ENCODE results near the gene DYSF.

DYSF gene

GRCh38 chr2:71609029-71609428 lies 155.7 kb downstream of the DYSF start:
- Histone ChIP-seq H3K27me3 (ENCODE audit: insufficient read depth, low read length) (peaks cover 26% of the 10 kb centered on the region), H3K27ac (ENCODE audit: low read depth, low read length) (no peak overlapping the region), H3K79me2 (ENCODE audit: control insufficient read depth, insufficient read depth, low read length, unreplicated experiment) (no peaks in the 10 kb centered on the region), H3K4me3 (ENCODE audit: low read depth, low read length) (no peak overlapping the region), H2AFZ (ENCODE audit: low read length, unreplicated experiment) (no peak overlapping the region), H3K4me1 (ENCODE audit: control insufficient read depth, insufficient read depth, low read length, unreplicated experiment) (no peaks in the 10 kb centered on the region), H3K36me3 (ENCODE audit: insufficient read depth, low read length) (no peaks in the 10 kb centered on the region)

GRCh38 chr2:71609441-71609840 lies 156.1 kb downstream of the DYSF start:
- H3K36me3 ChIP-seq (ENCODE audit: insufficient read depth, low read length) = no peaks in the 10 kb centered on the region
- H3K4me1 ChIP-seq (ENCODE audit: control insufficient read depth, insufficient read depth, low read length, unreplicated experiment) = no peaks in the 10 kb centered on the region
- H2AFZ ChIP-seq (ENCODE audit: low read length, unreplicated experiment) = no peak overlapping the region
- H3K79me2 ChIP-seq (ENCODE audit: control insufficient read depth, insufficient read depth, low read length, unreplicated experiment) = no peaks in the 10 kb centered on the region
- no peak overlapping the region for H3K4me3 ChIP-seq (ENCODE audit: low read depth, low read length)
- peaks cover 24% of the 10 kb centered on the region for H3K27me3 ChIP-seq (ENCODE audit: insufficient read depth, low read length)
- H3K27ac ChIP-seq (ENCODE audit: low read depth, low read length) = no peak overlapping the region

GRCh38 chr2:71609958-71610357 lies 156.6 kb downstream of the DYSF start:
- Histone ChIP-seq H3K27me3 (ENCODE audit: insufficient read depth, low read length) (peaks cover 24% of the 10 kb centered on the region), H3K27ac (ENCODE audit: low read depth, low read length) (no peak overlapping the region), H3K79me2 (ENCODE audit: control insufficient read depth, insufficient read depth, low read length, unreplicated experiment) (no peaks in the 10 kb centered on the region), H3K4me1 (ENCODE audit: control insufficient read depth, insufficient read depth, low read length, unreplicated experiment) (no peaks in the 10 kb centered on the region), H3K36me3 (ENCODE audit: insufficient read depth, low read length) (no peaks in the 10 kb centered on the region), H2AFZ (ENCODE audit: low read length, unreplicated experiment) (no peak overlapping the region), H3K4me3 (ENCODE audit: low read depth, low read length) (no peak overlapping the region)

- Histone ChIP-seq H3K79me2 (ENCODE audit: control insufficient read depth, insufficient read depth, low read length, unreplicated experiment) (no peaks in the 10 kb centered on the region), H3K36me3 (ENCODE audit: insufficient read depth, low read length) (no peaks in the 10 kb centered on the region)
These were observed 157.3 kb downstream of the DYSF start for GRCh38 chr2:71610671-71611070.

GRCh38 chr2:71611247-71611646 lies 157.9 kb downstream of the DYSF start:
- Histone ChIP-seq H2AFZ (ENCODE audit: low read length, unreplicated experiment) (no peak overlapping the region), H3K79me2 (ENCODE audit: control insufficient read depth, insufficient read depth, low read length, unreplicated experiment) (no peaks in the 10 kb centered on the region), H3K4me1 (ENCODE audit: control insufficient read depth, insufficient read depth, low read length, unreplicated experiment) (no peaks in the 10 kb centered on the region), H3K4me3 (ENCODE audit: low read depth, low read length) (no peak overlapping the region), H3K27me3 (ENCODE audit: insufficient read depth, low read length) (peaks cover 13% of the 10 kb centered on the region; the same call in 1 of the 2 replicates), H3K27ac (ENCODE audit: low read depth, low read length) (no peak overlapping the region), H3K36me3 (ENCODE audit: insufficient read depth, low read length) (no peaks in the 10 kb centered on the region)

More at GRCh38 chr2:71610671-71611070, 157.3 kb downstream of the DYSF start:
- Histone ChIP-seq H3K4me3 (ENCODE audit: low read depth, low read length) (no peak overlapping the region), H3K27ac (ENCODE audit: low read depth, low read length) (no peak overlapping the region), H3K4me1 (ENCODE audit: control insufficient read depth, insufficient read depth, low read length, unreplicated experiment) (no peaks in the 10 kb centered on the region), H2AFZ (ENCODE audit: low read length, unreplicated experiment) (no peak overlapping the region), H3K27me3 (ENCODE audit: insufficient read depth, low read length) (peaks cover 18% of the 10 kb centered on the region; the same call in 1 of the 2 replicates)

- H3K27me3 ChIP-seq (ENCODE audit: insufficient read depth, low read length) = peaks cover 8% of the 10 kb centered on the region; the same call in 1 of the 2 replicates
- no peaks in the 10 kb centered on the region for H3K4me1 ChIP-seq (ENCODE audit: control insufficient read depth, insufficient read depth, low read length, unreplicated experiment)
- H3K79me2 ChIP-seq (ENCODE audit: control insufficient read depth, insufficient read depth, low read length, unreplicated experiment) = no peaks in the 10 kb centered on the region
- no peak overlapping the region for H2AFZ ChIP-seq (ENCODE audit: low read length, unreplicated experiment)
- no peak overlapping the region for H3K4me3 ChIP-seq (ENCODE audit: low read depth, low read length)
- H3K27ac ChIP-seq (ENCODE audit: low read depth, low read length) = no peak overlapping the region
- no peaks in the 10 kb centered on the region for H3K36me3 ChIP-seq (ENCODE audit: insufficient read depth, low read length)
These were observed 158.6 kb downstream of the DYSF start for GRCh38 chr2:71611781-71612527.

GRCh38 chr2:71612581-71613402 lies 159.4 kb downstream of the DYSF start:
- H3K4me3 ChIP-seq (ENCODE audit: low read depth, low read length) = no peak overlapping the region
- H3K4me1 ChIP-seq (ENCODE audit: control insufficient read depth, insufficient read depth, low read length, unreplicated experiment) = no peaks in the 10 kb centered on the region
- H3K27ac ChIP-seq (ENCODE audit: low read depth, low read length) = no peak overlapping the region
- H3K79me2 ChIP-seq (ENCODE audit: control insufficient read depth, insufficient read depth, low read length, unreplicated experiment) = no peaks in the 10 kb centered on the region
- H3K27me3 ChIP-seq (ENCODE audit: insufficient read depth, low read length) = 0 out of 2 replicates have a peak, but pooled peaks cover 2% of the 10 kb centered on the region
- H2AFZ ChIP-seq (ENCODE audit: low read length, unreplicated experiment) = no peak overlapping the region
- no peaks in the 10 kb centered on the region for H3K36me3 ChIP-seq (ENCODE audit: insufficient read depth, low read length)

GRCh38 chr2:71613403-71613952 lies 160.1 kb downstream of the DYSF start:
- H3K79me2 ChIP-seq (ENCODE audit: control insufficient read depth, insufficient read depth, low read length, unreplicated experiment) = no peaks in the 10 kb centered on the region
- no peak overlapping the region for H2AFZ ChIP-seq (ENCODE audit: low read length, unreplicated experiment)
- no peaks in the 10 kb centered on the region for H3K4me1 ChIP-seq (ENCODE audit: control insufficient read depth, insufficient read depth, low read length, unreplicated experiment)
- no peaks in the 10 kb centered on the region for H3K27me3 ChIP-seq (ENCODE audit: insufficient read depth, low read length)
- H3K36me3 ChIP-seq (ENCODE audit: insufficient read depth, low read length) = no peaks in the 10 kb centered on the region
- no peak overlapping the region for H3K27ac ChIP-seq (ENCODE audit: low read depth, low read length)
- no peak overlapping the region for H3K4me3 ChIP-seq (ENCODE audit: low read depth, low read length)

GRCh38 chr2:71613953-71614925 lies 160.9 kb downstream of the DYSF start:
- Histone ChIP-seq H3K79me2 (ENCODE audit: control insufficient read depth, insufficient read depth, low read length, unreplicated experiment) (no peaks in the 10 kb centered on the region), H3K4me3 (ENCODE audit: low read depth, low read length) (no peak overlapping the region), H2AFZ (ENCODE audit: low read length, unreplicated experiment) (no peak overlapping the region), H3K27ac (ENCODE audit: low read depth, low read length) (no peak overlapping the region), H3K27me3 (ENCODE audit: insufficient read depth, low read length) (no peaks in the 10 kb centered on the region), H3K36me3 (ENCODE audit: insufficient read depth, low read length) (no peaks in the 10 kb centered on the region), H3K4me1 (ENCODE audit: control insufficient read depth, insufficient read depth, low read length, unreplicated experiment) (no peaks in the 10 kb centered on the region)

All from ACC112 (cell line).